A673 (cell line): ENCODE data around the gene NHLRC4.

Experiments used
- EZH2 ChIP-seq: fragments of 200-600 bp; sonication (generic); IDR thresholded peaks from 2 replicates; pipeline ENCODE4 v1.6.1; 2017; ENCODE audit warnings: borderline replicate concordance, low read depth, mild to moderate bottlenecking, mixed read lengths, antibody characterized with exemption, low read length; ENCODE audit not compliant: poor library complexity, severe bottlenecking
- TF ChIP-seq, protein P1 (sequence below): fragments of 300-800, 200-600 bp; sonication (generic); conservative IDR thresholded peaks from 2 replicates; pipeline ENCODE4 v1.5.1; 2017; ENCODE audit warnings: low read depth, mild to moderate bottlenecking, antibody characterized with exemption, low read length, moderate library complexity, mixed read lengths

DNA sequence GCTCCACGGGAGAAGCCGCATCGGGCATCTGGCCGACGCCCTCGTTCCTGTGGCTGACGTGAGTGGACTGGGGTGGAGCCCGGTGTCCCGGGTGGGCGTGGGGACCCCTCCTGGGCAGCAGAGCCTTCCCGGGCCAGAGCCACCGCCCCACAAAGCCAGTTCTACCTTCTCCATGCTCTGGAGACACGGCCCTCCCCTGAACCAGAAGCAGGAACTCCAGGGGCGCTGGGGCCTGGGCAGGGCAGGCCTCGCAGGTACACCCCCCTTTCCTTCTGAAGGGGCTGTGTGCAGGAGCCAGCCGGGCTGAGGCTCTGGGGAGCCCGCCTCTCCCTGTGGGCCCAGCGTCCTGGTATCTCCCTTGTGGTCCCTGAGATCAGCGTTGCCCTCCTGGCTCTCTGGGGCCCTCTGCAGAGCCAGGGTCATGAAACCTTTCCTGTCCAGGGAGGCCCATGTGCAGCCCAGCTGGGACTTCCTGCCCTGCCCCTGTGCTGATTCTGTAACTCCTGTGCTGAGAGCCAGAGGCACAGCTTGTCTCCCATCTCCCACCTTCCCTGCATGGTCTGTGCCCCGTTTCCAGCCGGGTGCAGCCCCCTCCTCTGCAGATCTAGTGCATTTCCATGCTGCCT, 9.5 kb downstream of the NHLRC4 start:
- TF ChIP-seq, protein P1, sequence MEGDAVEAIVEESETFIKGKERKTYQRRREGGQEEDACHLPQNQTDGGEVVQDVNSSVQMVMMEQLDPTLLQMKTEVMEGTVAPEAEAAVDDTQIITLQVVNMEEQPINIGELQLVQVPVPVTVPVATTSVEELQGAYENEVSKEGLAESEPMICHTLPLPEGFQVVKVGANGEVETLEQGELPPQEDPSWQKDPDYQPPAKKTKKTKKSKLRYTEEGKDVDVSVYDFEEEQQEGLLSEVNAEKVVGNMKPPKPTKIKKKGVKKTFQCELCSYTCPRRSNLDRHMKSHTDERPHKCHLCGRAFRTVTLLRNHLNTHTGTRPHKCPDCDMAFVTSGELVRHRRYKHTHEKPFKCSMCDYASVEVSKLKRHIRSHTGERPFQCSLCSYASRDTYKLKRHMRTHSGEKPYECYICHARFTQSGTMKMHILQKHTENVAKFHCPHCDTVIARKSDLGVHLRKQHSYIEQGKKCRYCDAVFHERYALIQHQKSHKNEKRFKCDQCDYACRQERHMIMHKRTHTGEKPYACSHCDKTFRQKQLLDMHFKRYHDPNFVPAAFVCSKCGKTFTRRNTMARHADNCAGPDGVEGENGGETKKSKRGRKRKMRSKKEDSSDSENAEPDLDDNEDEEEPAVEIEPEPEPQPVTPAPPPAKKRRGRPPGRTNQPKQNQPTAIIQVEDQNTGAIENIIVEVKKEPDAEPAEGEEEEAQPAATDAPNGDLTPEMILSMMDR: no peak
- TF ChIP-seq EZH2: no peak
